HEK293 (cell line): ENCODE measurements around the gene ITGA11.

ENCODE experiments used
- CTCF ChIA-PET: fragments of 350-600 bp; formaldehyde crosslinking; extraction: SDS; loops from one replicate; lab custom pipeline; 2021; ENCODE audit warnings: antibody characterized with exemption; lab: Yijun Ruan, JAX
- POLR2A ChIA-PET: fragments of 300-600 bp; formaldehyde crosslinking; extraction: SDS; loops from one replicate; lab custom pipeline; 2020; ENCODE audit warnings: antibody characterized with exemption, inconsistent platforms; lab: Yijun Ruan, JAX
- H3K27ac ChIP-seq: fragments of 200-500 bp; sonication (Bioruptor generic); 2 replicates; pipeline ENCODE4 v1.5.1; 2014; ENCODE audit warnings: low read depth, low read length, control low read depth, inconsistent platforms; ENCODE audit errors: extremely low read depth
- H3K36me3 ChIP-seq, 2 experiments: fragments of 200-500 bp in 1 of 2; sonication (Bioruptor generic) in 1 of 2; 1 replicate in 1 of 2; 2 replicates in 1 of 2; pipeline ENCODE4 v1.5.1; 2014 to 2017; ENCODE audit warnings: inconsistent platforms in 2 of 2, low read length in 2 of 2; ENCODE audit not compliant: control insufficient read depth in 2 of 2, insufficient read depth in 1 of 2
- H3K4me1 ChIP-seq: fragments of 200-500 bp; sonication (Bioruptor generic); 2 replicates; pipeline ENCODE4 v1.5.1; 2014; ENCODE audit warnings: mild to moderate bottlenecking, low read length, inconsistent platforms; ENCODE audit not compliant: control insufficient read depth, insufficient read depth
- H3K4me3 ChIP-seq: 2 replicates; pipeline ENCODE4 v1.5.1; 2011; ENCODE audit warnings: low read depth, mild to moderate bottlenecking, control low read depth, low read length, moderate library complexity
- H3K9me3 ChIP-seq: fragments of 200-500 bp; sonication (Bioruptor generic); 2 replicates; pipeline ENCODE4 v1.5.1; 2014; ENCODE audit warnings: low read depth, low read length, inconsistent platforms; ENCODE audit not compliant: control insufficient read depth, insufficient read depth
- EGR2 ChIP-seq: fragments of 450-650 bp; formaldehyde crosslinking; IDR thresholded peaks from 2 replicates; pipeline ENCODE4 v1.5.1; 2016; ENCODE audit warnings: low read depth, missing biosample characterization, missing genetic modification characterization
- PRDM1 ChIP-seq: fragments of 450-650 bp; formaldehyde crosslinking; IDR thresholded peaks from 2 replicates; pipeline ENCODE4; 2016; ENCODE audit warnings: missing biosample characterization, missing genetic modification characterization
- SCRT1 ChIP-seq: fragments of 450-650 bp; formaldehyde crosslinking; IDR thresholded peaks from 2 replicates; pipeline ENCODE4 v1.5.1; 2016; ENCODE audit warnings: missing biosample characterization, missing genetic modification characterization, borderline replicate concordance
- ZBTB8A ChIP-seq: fragments of 450-650 bp; formaldehyde crosslinking; IDR thresholded peaks from 2 replicates; pipeline ENCODE4 v1.5.1; 2016; ENCODE audit warnings: missing biosample characterization, missing genetic modification characterization
- ZFHX2 ChIP-seq: fragments of 450-650 bp; formaldehyde crosslinking; conservative IDR thresholded peaks from 2 replicates; pipeline ENCODE4 v1.5.1; 2016; ENCODE audit warnings: missing biosample characterization, missing genetic modification characterization
- ZIC2 ChIP-seq: fragments of 450-650 bp; formaldehyde crosslinking; IDR thresholded peaks from 2 replicates; pipeline ENCODE4 v1.5.1; 2016; ENCODE audit warnings: missing biosample characterization, missing genetic modification characterization
- ZNF140 ChIP-seq: fragments of 450-650 bp; formaldehyde crosslinking; IDR thresholded peaks from 2 replicates; pipeline ENCODE4 v1.5.1; 2016; ENCODE audit warnings: missing biosample characterization, missing genetic modification characterization
- ZNF146 ChIP-seq: fragments of 450-650 bp; formaldehyde crosslinking; IDR thresholded peaks from 2 replicates; pipeline ENCODE4 v1.5.1; 2016; ENCODE audit warnings: missing biosample characterization, missing genetic modification characterization
- ZNF169 ChIP-seq: fragments of 450-650 bp; formaldehyde crosslinking; IDR thresholded peaks from 2 replicates; pipeline ENCODE4 v1.5.1; 2016; ENCODE audit warnings: missing biosample characterization, missing genetic modification characterization
- ZNF214 ChIP-seq: fragments of 450-650 bp; formaldehyde crosslinking; IDR thresholded peaks from 2 replicates; pipeline ENCODE4 v1.5.1; 2017; ENCODE audit warnings: missing biosample characterization, mild to moderate bottlenecking, missing genetic modification characterization, borderline replicate concordance
- ZNF223 ChIP-seq: fragments of 450-650 bp; formaldehyde crosslinking; IDR thresholded peaks from 2 replicates; pipeline ENCODE4 v1.5.1; 2016; ENCODE audit warnings: missing biosample characterization, missing genetic modification characterization
- ZNF423 ChIP-seq: fragments of 450-650 bp; formaldehyde crosslinking; IDR thresholded peaks from 2 replicates; pipeline ENCODE4 v1.5.1; 2016; ENCODE audit warnings: missing biosample characterization, missing genetic modification characterization
- ZNF544 ChIP-seq: fragments of 450-650 bp; formaldehyde crosslinking; IDR thresholded peaks from 2 replicates; pipeline ENCODE4 v1.5.0; 2017; ENCODE audit warnings: missing biosample characterization, missing genetic modification characterization
- ZNF548 ChIP-seq: fragments of 450-650 bp; formaldehyde crosslinking; IDR thresholded peaks from 2 replicates; pipeline ENCODE4 v1.5.1; 2016; ENCODE audit warnings: missing biosample characterization, missing genetic modification characterization
- ZNF677 ChIP-seq: fragments of 450-650 bp; IDR thresholded peaks from 2 replicates; pipeline ENCODE4 v1.5.0; 2018; ENCODE audit warnings: missing biosample characterization, mild to moderate bottlenecking, missing genetic modification characterization, moderate library complexity
- ZSCAN16 ChIP-seq: fragments of 450-650 bp; formaldehyde crosslinking; IDR thresholded peaks from 2 replicates; pipeline ENCODE4 v1.5.1; 2016; ENCODE audit warnings: missing biosample characterization, missing genetic modification characterization
- ZXDB ChIP-seq: fragments of 450-650 bp; formaldehyde crosslinking; IDR thresholded peaks from 2 replicates; pipeline ENCODE4 v1.5.1; 2016; ENCODE audit warnings: missing biosample characterization, missing genetic modification characterization
- TF ChIP-seq, protein P1 (sequence below): fragments of 450-650 bp; formaldehyde crosslinking; conservative IDR thresholded peaks from 2 replicates; pipeline ENCODE4 v1.5.1; 2016; ENCODE audit warnings: low read depth, missing biosample characterization, missing genetic modification characterization
- TF ChIP-seq, protein P2 (sequence below): fragments of 450-650 bp; formaldehyde crosslinking; IDR thresholded peaks from 2 replicates; pipeline ENCODE4 v1.5.1; 2016; ENCODE audit warnings: missing biosample characterization, missing genetic modification characterization, borderline replicate concordance
- TF ChIP-seq, protein P3 (sequence below): fragments of 450-650 bp; formaldehyde crosslinking; IDR thresholded peaks from 2 replicates; pipeline ENCODE4 v1.5.1; 2016; ENCODE audit warnings: missing biosample characterization, missing genetic modification characterization
- TF ChIP-seq, protein P4 (sequence below): fragments of 450-650 bp; formaldehyde crosslinking; IDR thresholded peaks from 2 replicates; pipeline ENCODE4 v1.5.1; 2016; ENCODE audit warnings: missing biosample characterization, missing genetic modification characterization
- TF ChIP-seq, protein P5 (sequence below): fragments of 450-650 bp; IDR thresholded peaks from 2 replicates; pipeline ENCODE4 v1.5.1; 2018; ENCODE audit warnings: missing biosample characterization, mild to moderate bottlenecking, missing genetic modification characterization

Gene ITGA11

DNA sequence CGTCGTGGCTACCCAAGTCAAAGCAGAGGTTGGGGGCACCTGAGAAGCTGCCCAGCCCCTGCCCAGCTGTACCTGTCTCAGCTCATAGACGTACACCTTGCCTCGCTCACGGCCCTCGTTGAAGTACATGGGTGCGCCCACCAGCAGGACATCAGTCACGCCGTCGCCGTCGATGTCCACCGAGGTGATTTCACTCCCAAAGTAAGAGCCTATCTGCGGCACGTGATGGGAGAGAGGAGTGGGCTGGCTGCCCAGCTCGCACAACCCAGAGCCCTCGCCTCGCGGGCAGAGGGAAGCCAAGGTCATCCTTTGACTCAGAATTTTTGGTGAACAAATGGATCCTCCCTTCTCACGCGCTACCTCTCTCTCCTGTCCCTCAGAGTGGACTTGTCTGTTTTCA, 99.7 kb downstream of the ITGA11 start (continued):
- TF ChIP-seq, protein P1, sequence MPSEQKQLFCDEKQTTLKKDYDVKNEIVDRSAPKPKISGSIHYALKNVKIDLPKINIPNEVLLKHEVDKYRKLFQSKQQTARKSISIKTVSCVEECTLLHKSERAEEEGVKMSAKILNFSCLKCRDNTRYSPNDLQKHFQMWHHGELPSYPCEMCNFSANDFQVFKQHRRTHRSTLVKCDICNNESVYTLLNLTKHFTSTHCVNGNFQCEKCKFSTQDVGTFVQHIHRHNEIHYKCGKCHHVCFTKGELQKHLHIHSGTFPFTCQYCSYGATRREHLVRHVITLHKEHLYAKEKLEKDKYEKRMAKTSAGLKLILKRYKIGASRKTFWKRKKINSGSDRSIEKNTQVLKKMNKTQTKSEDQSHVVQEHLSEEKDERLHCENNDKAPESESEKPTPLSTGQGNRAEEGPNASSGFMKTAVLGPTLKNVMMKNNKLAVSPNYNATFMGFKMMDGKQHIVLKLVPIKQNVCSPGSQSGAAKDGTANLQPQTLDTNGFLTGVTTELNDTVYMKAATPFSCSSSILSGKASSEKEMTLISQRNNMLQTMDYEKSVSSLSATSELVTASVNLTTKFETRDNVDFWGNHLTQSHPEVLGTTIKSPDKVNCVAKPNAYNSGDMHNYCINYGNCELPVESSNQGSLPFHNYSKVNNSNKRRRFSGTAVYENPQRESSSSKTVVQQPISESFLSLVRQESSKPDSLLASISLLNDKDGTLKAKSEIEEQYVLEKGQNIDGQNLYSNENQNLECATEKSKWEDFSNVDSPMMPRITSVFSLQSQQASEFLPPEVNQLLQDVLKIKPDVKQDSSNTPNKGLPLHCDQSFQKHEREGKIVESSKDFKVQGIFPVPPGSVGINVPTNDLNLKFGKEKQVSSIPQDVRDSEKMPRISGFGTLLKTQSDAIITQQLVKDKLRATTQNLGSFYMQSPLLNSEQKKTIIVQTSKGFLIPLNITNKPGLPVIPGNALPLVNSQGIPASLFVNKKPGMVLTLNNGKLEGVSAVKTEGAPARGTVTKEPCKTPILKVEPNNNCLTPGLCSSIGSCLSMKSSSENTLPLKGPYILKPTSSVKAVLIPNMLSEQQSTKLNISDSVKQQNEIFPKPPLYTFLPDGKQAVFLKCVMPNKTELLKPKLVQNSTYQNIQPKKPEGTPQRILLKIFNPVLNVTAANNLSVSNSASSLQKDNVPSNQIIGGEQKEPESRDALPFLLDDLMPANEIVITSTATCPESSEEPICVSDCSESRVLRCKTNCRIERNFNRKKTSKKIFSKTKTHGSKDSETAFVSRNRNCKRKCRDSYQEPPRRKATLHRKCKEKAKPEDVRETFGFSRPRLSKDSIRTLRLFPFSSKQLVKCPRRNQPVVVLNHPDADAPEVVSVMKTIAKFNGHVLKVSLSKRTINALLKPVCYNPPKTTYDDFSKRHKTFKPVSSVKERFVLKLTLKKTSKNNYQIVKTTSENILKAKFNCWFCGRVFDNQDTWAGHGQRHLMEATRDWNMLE = no peak
- no peak for TF ChIP-seq ZNF146
- TF ChIP-seq, protein P2, sequence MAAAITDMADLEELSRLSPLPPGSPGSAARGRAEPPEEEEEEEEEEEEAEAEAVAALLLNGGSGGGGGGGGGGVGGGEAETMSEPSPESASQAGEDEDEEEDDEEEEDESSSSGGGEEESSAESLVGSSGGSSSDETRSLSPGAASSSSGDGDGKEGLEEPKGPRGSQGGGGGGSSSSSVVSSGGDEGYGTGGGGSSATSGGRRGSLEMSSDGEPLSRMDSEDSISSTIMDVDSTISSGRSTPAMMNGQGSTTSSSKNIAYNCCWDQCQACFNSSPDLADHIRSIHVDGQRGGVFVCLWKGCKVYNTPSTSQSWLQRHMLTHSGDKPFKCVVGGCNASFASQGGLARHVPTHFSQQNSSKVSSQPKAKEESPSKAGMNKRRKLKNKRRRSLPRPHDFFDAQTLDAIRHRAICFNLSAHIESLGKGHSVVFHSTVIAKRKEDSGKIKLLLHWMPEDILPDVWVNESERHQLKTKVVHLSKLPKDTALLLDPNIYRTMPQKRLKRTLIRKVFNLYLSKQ (tag by site-specific recombination) = no peak
- no peak for TF ChIP-seq ZNF677 (tag by site-specific recombination)
- TF ChIP-seq, protein P3, sequence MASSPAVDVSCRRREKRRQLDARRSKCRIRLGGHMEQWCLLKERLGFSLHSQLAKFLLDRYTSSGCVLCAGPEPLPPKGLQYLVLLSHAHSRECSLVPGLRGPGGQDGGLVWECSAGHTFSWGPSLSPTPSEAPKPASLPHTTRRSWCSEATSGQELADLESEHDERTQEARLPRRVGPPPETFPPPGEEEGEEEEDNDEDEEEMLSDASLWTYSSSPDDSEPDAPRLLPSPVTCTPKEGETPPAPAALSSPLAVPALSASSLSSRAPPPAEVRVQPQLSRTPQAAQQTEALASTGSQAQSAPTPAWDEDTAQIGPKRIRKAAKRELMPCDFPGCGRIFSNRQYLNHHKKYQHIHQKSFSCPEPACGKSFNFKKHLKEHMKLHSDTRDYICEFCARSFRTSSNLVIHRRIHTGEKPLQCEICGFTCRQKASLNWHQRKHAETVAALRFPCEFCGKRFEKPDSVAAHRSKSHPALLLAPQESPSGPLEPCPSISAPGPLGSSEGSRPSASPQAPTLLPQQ (tag by site-specific recombination) = no peak
- no peak for TF ChIP-seq ZNF140 (tag by site-specific recombination)
- TF ChIP-seq ZSCAN16 (tag by site-specific recombination) = no peak
- TF ChIP-seq ZXDB (tag by site-specific recombination) = no peak
- TF ChIP-seq, protein P4, sequence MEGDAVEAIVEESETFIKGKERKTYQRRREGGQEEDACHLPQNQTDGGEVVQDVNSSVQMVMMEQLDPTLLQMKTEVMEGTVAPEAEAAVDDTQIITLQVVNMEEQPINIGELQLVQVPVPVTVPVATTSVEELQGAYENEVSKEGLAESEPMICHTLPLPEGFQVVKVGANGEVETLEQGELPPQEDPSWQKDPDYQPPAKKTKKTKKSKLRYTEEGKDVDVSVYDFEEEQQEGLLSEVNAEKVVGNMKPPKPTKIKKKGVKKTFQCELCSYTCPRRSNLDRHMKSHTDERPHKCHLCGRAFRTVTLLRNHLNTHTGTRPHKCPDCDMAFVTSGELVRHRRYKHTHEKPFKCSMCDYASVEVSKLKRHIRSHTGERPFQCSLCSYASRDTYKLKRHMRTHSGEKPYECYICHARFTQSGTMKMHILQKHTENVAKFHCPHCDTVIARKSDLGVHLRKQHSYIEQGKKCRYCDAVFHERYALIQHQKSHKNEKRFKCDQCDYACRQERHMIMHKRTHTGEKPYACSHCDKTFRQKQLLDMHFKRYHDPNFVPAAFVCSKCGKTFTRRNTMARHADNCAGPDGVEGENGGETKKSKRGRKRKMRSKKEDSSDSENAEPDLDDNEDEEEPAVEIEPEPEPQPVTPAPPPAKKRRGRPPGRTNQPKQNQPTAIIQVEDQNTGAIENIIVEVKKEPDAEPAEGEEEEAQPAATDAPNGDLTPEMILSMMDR (tag by site-specific recombination) = no peak

DNA sequence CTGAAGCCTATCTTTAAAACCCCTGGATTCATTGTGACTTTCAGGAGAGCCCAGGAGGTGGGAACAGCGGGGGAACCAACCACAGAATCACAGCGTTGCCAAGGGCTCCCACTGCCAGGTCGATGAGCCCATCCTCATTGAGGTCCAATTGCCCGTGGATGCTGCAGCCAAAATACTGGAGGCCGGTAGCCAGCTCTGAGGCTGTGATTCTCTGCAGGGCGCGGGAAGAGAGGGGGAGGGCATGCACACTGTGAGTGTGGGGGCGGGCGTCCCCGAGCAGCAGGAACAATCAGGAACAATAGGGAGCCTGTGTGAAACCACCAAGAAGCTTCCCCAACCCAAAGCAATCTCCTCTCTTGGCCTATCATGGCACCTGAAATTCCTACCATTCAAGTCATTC, 101.1 kb downstream of the ITGA11 start:
- Histone ChIP-seq H3K36me3 (no peaks in the 10 kb centered on the region), H3K4me3 (no peak overlapping the region), H3K9me3 (no peaks in the 10 kb centered on the region), H3K4me1 (no peaks in the 10 kb centered on the region), H3K27ac (no peak overlapping the region)
- ChIA-PET CTCF (interaction anchor here (0.5 to 0.6 kb wide), 2 partner anchors 43 to 756 kb away, joined by 3 read pairs; no protein-coding TSS in a partner anchor), POLR2A (no interaction called here)
- TF ChIP-seq ZFHX2 (peak; percentile 52), EGR2 (peak; percentile 64), SCRT1 (tag by site-specific recombination) (no peak), ZIC2 (tag by site-specific recombination) (peak; percentile 68)

DNA sequence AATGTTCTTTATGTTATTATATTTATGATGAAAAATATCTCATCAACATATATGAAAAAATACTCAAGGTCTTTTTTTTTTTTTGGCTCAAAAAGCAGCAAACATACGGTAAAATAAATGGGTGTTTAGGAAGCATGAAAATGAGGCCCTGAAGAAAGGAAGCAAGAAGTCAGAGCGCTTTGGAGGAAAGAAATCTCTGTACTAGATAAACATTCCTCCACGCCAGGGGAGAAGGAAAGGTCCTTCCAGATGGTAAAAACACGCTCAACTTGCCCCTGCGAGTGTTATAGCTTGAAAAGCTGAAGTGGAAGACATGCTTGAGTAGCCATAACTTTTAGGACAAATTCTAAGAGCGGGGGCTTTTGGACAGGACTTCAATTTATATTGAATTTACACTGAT, 101.5 kb downstream of the ITGA11 start:
- H3K27ac ChIP-seq = no peak overlapping the region
- H3K9me3 ChIP-seq = no peaks in the 10 kb centered on the region
- H3K4me3 ChIP-seq = no peak overlapping the region
- CTCF ChIA-PET = interaction anchor here (0.5 kb wide), 1 partner anchor 44 kb away, joined by 3 read pairs; no protein-coding TSS in a partner anchor
- POLR2A ChIA-PET = no interaction called here
- H3K4me1 ChIP-seq = no peaks in the 10 kb centered on the region
- H3K36me3 ChIP-seq = no peaks in the 10 kb centered on the region
- TF ChIP-seq ZBTB8A (tag by site-specific recombination) = no peak
- TF ChIP-seq, protein P5, sequence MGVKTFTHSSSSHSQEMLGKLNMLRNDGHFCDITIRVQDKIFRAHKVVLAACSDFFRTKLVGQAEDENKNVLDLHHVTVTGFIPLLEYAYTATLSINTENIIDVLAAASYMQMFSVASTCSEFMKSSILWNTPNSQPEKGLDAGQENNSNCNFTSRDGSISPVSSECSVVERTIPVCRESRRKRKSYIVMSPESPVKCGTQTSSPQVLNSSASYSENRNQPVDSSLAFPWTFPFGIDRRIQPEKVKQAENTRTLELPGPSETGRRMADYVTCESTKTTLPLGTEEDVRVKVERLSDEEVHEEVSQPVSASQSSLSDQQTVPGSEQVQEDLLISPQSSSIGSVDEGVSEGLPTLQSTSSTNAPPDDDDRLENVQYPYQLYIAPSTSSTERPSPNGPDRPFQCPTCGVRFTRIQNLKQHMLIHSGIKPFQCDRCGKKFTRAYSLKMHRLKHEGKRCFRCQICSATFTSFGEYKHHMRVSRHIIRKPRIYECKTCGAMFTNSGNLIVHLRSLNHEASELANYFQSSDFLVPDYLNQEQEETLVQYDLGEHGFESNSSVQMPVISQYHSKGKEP = no peak
- TF ChIP-seq ZNF548 (tag by site-specific recombination) = no peak
- TF ChIP-seq PRDM1 = no peak
- no peak for TF ChIP-seq ZNF169
- TF ChIP-seq ZNF214 = no peak
- TF ChIP-seq ZNF423 (tag by site-specific recombination) = no peak
- TF ChIP-seq ZNF544 (tag by site-specific recombination) = no peak
- TF ChIP-seq ZNF223 = no peak
- TF ChIP-seq ZNF677 (tag by site-specific recombination) = no peak
